GM20431 (cell line): ENCODE results near the gene THG1L.
"Not testable (repeated sequence)": the region's sequence is repeated elsewhere in the genome, so short reads cannot be mapped to it uniquely, and the experiment has no call there.

Source experiments
- in situ Hi-C: fragments of 300-500 bp; cut with MseI, MboI; formaldehyde crosslinking; loops from one replicate; pipeline ENCODE4 v1.15.0; 2020; ENCODE audit warnings: low sequenced_read_pairs; ENCODE audit not compliant: unreplicated experiment

THG1L gene

GRCh38 chr5:157721159-157721558, 10.1 kb upstream of the THG1L start:
- in situ Hi-C loops = loop anchor here (25.0 kb wide), 1 partner anchor 284 kb away; no protein-coding TSS in a partner anchor

- in situ Hi-C loops = loop anchor here (25.0 kb wide), 1 partner anchor 286 kb away; no protein-coding TSS in a partner anchor
Measured at GRCh38 chr5:157722895-157723294, 8.3 kb upstream of the THG1L start.

GRCh38 chr5:157726607-157727006, 4.6 kb upstream of the THG1L start:
- in situ Hi-C loops = not testable (repeated sequence)

GRCh38 chr5:157727858-157728257, 3.4 kb upstream of the THG1L start:
- in situ Hi-C loops = not testable (repeated sequence)

- in situ Hi-C loops = no loop called here
Measured at GRCh38 chr5:157729858-157730257, 1.4 kb upstream of the THG1L start.

- in situ Hi-C loops = no loop called here
Measured at GRCh38 chr5:157730900-157731271, 334 bp upstream of the THG1L start.

- in situ Hi-C loops = no loop called here
Measured at GRCh38 chr5:157732130-157732514, 902 bp downstream of the THG1L start.

- in situ Hi-C loops = no loop called here
Measured at GRCh38 chr5:157732596-157733262, 1.5 kb downstream of the THG1L start.

GRCh38 chr5:157734436-157734835, 3.2 kb downstream of the THG1L start:
- in situ Hi-C loops = no loop called here

- in situ Hi-C loops = no loop called here
Measured at GRCh38 chr5:157735991-157736390, 4.8 kb downstream of the THG1L start.

GRCh38 chr5:157739388-157740228, 8.4 kb downstream of the THG1L start:
- in situ Hi-C loops = no loop called here

- in situ Hi-C loops = no loop called here
Measured at GRCh38 chr5:157740229-157740610, 9.0 kb downstream of the THG1L start.

- in situ Hi-C loops = no loop called here
Measured at GRCh38 chr5:157741131-157741530, 9.9 kb downstream of the THG1L start.

GRCh38 chr5:157743163-157744050, 12.2 kb downstream of the THG1L start, which contains the start of gene LSM11:
TSS of gene LSM11 (plus strand) at chr5:157743712. CDS start at chr5:157743751, 39 bp downstream.
- in situ Hi-C loops = no loop called here

- in situ Hi-C loops = no loop called here
Measured at GRCh38 chr5:157744051-157745011, 13.1 kb downstream of the THG1L start.

- in situ Hi-C loops = no loop called here
Measured at GRCh38 chr5:157745041-157745456, 13.8 kb downstream of the THG1L start.

GRCh38 chr5:157747173-157747740, 16.0 kb downstream of the THG1L start:
- in situ Hi-C loops = no loop called here

- in situ Hi-C loops = no loop called here
Measured at GRCh38 chr5:157747766-157748700, 16.8 kb downstream of the THG1L start.
